Fibroblast of the aortic adventitia (primary cell): Measurements from ENCODE around the gene PDE6G. TPM values are rescaled to one million over a fixed set of nuclear protein-coding genes. Genes with fewer than 3 reads are reported as not detected.

Experiments
- DNase-seq: peaks from one replicate; pipeline ENCODE4 v3.0.0-alpha.2; 2010; ENCODE audit warnings: low read depth
- H3K4me3 ChIP-seq: 2 replicates; pipeline ENCODE4 v1.5.1; 2011; ENCODE audit warnings: low read depth, mild to moderate bottlenecking, control low read depth, low read length, moderate library complexity
- CTCF ChIP-seq: IDR thresholded peaks from 2 replicates; pipeline ENCODE4 v1.5.1; 2011; ENCODE audit warnings: mild to moderate bottlenecking, low read length, control low read depth, inconsistent platforms; ENCODE audit not compliant: insufficient read depth
- total RNA-seq: library from RNA; depleted of rRNA; stranded (reverse); fragments of >200 nt; gene quantifications from 2 replicates; pipeline ENCODE4 v1.2.3, GENCODE V29; 2012; ENCODE audit warnings: low replicate concordance

PDE6G gene
- total RNA-seq, 1 donor = 0.63 TPM

- DNase-seq = no peak
- no peak overlapping the region for H3K4me3 ChIP-seq
- no peak for TF ChIP-seq CTCF
These were observed 16.6 kb upstream of the PDE6G start for GRCh38 chr17:81672954-81673353.

GRCh38 chr17:81672504-81672903 is 16.2 kb upstream of the PDE6G start:
- TF ChIP-seq CTCF = no peak
- no peak overlapping the region for H3K4me3 ChIP-seq
- DNase-seq = no peak

GRCh38 chr17:81667754-81668153 is 11.4 kb upstream of the PDE6G start:
- peak overlapping the region; percentile 35 for H3K4me3 ChIP-seq
- DNase-seq = no peak
- no peak for TF ChIP-seq CTCF

GRCh38 chr17:81666342-81667191 is 10.2 kb upstream of the PDE6G start, which contains the start of the genes CCDC137 and OXLD1:
Gene CCDC137 (plus strand): TSS chr17:81666737. CDS start chr17:81666767, 30 bp downstream.
Gene OXLD1 (minus strand): TSS chr17:81666605. CDS start chr17:81666577, 28 bp downstream.
- TF ChIP-seq CTCF = no peak
- peak; percentile 95 for DNase-seq
- H3K4me3 ChIP-seq = peak within 1 kb of the TSS; percentile 90

GRCh38 chr17:81666092-81666341 is 9.7 kb upstream of the PDE6G start:
- no peak for DNase-seq
- TF ChIP-seq CTCF = no peak
- peak overlapping the region; percentile 90 for H3K4me3 ChIP-seq

GRCh38 chr17:81665205-81666091 is 9.1 kb upstream of the PDE6G start:
- no peak for TF ChIP-seq CTCF
- H3K4me3 ChIP-seq = peak overlapping the region; percentile 90
- peak; percentile 18 for DNase-seq
